ENCODE data around the gene ZSWIM4. TPM values are rescaled to one million over a fixed set of nuclear protein-coding genes. Genes with fewer than 3 reads are reported as not detected.

The ZSWIM4 gene
- total and polyA plus RNA-seq, 2 of the 13 experiments (the other 11 are each of a cell fraction or from before 2014, with no cell fraction given), result 0.33 to 0.86 TPM

DNA sequence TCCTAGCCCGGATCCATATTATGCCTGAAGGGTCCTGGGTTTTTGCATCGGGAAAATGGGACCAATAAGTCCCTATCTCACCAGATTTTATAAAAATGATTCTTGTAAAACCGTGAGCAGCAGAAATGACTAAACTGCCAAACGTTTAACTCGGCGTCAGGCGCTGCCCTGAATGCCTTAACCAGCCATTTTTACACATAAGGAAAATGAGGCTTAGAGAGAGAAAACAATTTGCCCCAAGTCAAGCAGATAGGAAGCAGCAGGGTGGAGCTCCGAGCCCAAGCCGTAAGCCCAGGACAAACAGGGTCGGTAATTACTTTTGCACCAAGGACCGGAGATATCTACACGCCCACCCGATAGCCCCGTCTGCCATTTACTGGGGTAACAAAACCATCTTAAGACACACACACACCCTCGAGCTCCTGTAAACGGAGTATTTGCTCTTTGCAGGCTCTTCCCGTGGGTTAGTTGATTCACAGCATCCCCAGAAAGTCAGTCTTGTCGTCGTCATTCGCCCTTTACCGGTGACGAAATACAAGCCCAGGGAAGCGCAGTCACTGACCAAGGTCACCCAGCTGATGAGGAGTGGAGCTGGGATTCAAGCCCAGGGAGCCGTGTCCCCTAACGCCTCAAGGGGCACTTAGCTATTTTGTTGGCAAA lies 46.9 kb upstream of the ZSWIM4 start (continued):
- TF ChIP-seq KLF13 (CRISPR knock-in tag; IDR thresholded peaks at IDR 0.05), result no peak
- TF ChIP-seq XRCC5 (optimal IDR thresholded peaks at IDR 0.05; ENCODE audit: low read length), result no peak
- TF ChIP-seq, protein P1, sequence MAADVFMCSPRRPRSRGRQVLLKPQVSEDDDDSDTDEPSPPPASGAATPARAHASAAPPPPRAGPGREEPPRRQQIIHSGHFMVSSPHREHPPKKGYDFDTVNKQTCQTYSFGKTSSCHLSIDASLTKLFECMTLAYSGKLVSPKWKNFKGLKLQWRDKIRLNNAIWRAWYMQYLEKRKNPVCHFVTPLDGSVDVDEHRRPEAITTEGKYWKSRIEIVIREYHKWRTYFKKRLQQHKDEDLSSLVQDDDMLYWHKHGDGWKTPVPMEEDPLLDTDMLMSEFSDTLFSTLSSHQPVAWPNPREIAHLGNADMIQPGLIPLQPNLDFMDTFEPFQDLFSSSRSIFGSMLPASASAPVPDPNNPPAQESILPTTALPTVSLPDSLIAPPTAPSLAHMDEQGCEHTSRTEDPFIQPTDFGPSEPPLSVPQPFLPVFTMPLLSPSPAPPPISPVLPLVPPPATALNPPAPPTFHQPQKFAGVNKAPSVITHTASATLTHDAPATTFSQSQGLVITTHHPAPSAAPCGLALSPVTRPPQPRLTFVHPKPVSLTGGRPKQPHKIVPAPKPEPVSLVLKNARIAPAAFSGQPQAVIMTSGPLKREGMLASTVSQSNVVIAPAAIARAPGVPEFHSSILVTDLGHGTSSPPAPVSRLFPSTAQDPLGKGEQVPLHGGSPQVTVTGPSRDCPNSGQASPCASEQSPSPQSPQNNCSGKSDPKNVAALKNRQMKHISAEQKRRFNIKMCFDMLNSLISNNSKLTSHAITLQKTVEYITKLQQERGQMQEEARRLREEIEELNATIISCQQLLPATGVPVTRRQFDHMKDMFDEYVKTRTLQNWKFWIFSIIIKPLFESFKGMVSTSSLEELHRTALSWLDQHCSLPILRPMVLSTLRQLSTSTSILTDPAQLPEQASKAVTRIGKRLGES (CRISPR knock-in tag; IDR thresholded peaks at IDR 0.05; ENCODE audit: borderline replicate concordance), result no peak
- no peak for TF ChIP-seq ZNF280B (CRISPR knock-in tag; IDR thresholded peaks at IDR 0.05; ENCODE audit: borderline replicate concordance)
- no peak for TF ChIP-seq GZF1 (CRISPR knock-in tag; IDR thresholded peaks at IDR 0.05)
- no peak for TF ChIP-seq HOXD1 (CRISPR knock-in tag; IDR thresholded peaks at IDR 0.05)
- TF ChIP-seq SNAI1 (CRISPR knock-in tag; IDR thresholded peaks at IDR 0.05; ENCODE audit: borderline replicate concordance), result no peak
- TF ChIP-seq ZNF230 (CRISPR knock-in tag; IDR thresholded peaks at IDR 0.05), result 0 out of 2 replicates have a peak, but pooled peaks have one; percentile 20
- TF ChIP-seq ZNF335 (CRISPR knock-in tag; IDR thresholded peaks at IDR 0.05), result no peak
- peak; percentile 27; the same call in 1 of the 2 replicates for TF ChIP-seq CEBPB (IDR thresholded peaks at IDR 0.05; ENCODE audit: borderline replicate concordance, low read depth, low read length)
- no peak for TF ChIP-seq ZNF432 (CRISPR knock-in tag; IDR thresholded peaks at IDR 0.05; ENCODE audit: borderline replicate concordance)
- TF ChIP-seq SIN3B (IDR thresholded peaks at IDR 0.05; ENCODE audit: low read length), result no peak
- TF ChIP-seq DPF2 (CRISPR knock-in tag; IDR thresholded peaks at IDR 0.05; ENCODE audit: borderline replicate concordance, low read depth), result no peak
- no peak for TF ChIP-seq ZNF234 (CRISPR knock-in tag; conservative IDR thresholded peaks at IDR 0.05)
- no peak for TF ChIP-seq CENPX (CRISPR knock-in tag; IDR thresholded peaks at IDR 0.05)
- TF ChIP-seq TGIF2 (CRISPR knock-in tag; IDR thresholded peaks at IDR 0.05), result no peak
- TF ChIP-seq PRDM4 (CRISPR knock-in tag; IDR thresholded peaks at IDR 0.05; ENCODE audit: borderline replicate concordance), result no peak
- no peak for TF ChIP-seq AKAP8 (CRISPR knock-in tag; IDR thresholded peaks at IDR 0.05)
- no peak for TF ChIP-seq ZNF496 (CRISPR knock-in tag; IDR thresholded peaks at IDR 0.05; ENCODE audit: insufficient replicate concordance)
- no peak for TF ChIP-seq FOXC1 (CRISPR knock-in tag; IDR thresholded peaks at IDR 0.05; ENCODE audit: borderline replicate concordance)
- no peak for TF ChIP-seq YEATS2 (CRISPR knock-in tag; IDR thresholded peaks at IDR 0.05; ENCODE audit: borderline replicate concordance)
- no peak for TF ChIP-seq NKX3-1 (CRISPR knock-in tag; IDR thresholded peaks at IDR 0.05)
- peak; percentile 71; the same call in 1 of the 2 replicates for TF ChIP-seq HOXA3 (CRISPR knock-in tag; IDR thresholded peaks at IDR 0.05)
- no peak for TF ChIP-seq ZNF7 (CRISPR knock-in tag; IDR thresholded peaks at IDR 0.05)
- no peak for TF ChIP-seq ZNF713 (CRISPR knock-in tag; IDR thresholded peaks at IDR 0.05)
- TF ChIP-seq NFYC (CRISPR knock-in tag; IDR thresholded peaks at IDR 0.05), result no peak
